Measurements from ENCODE around the gene PREPL. TPM values are rescaled to one million over a fixed set of nuclear protein-coding genes. Genes with fewer than 3 reads are reported as not detected.

The PREPL gene
- polyA plus RNA-seq, 5 donors = 67.3 to 113 (median 106) TPM

DNA sequence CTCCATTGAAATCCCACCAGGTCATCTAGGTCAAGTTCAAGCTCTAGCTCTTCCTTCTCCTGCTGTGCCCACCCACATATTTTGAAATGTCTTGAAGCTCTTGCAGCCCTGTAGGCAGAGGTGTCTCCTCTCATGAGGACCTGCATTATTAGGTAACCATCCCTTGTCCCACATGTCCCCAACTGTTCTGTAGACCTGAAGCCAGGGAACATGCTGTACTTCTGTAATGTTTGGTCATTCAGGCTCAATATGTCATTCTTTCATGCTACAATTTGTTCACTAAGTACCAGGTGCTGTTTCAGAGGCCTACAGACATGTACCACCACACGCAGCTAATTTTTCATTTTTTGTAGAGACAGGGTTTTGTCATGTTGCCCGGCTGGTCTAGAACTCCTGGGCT is 63.9 kb downstream of the PREPL start:
- no peak for DNase-seq

DNA sequence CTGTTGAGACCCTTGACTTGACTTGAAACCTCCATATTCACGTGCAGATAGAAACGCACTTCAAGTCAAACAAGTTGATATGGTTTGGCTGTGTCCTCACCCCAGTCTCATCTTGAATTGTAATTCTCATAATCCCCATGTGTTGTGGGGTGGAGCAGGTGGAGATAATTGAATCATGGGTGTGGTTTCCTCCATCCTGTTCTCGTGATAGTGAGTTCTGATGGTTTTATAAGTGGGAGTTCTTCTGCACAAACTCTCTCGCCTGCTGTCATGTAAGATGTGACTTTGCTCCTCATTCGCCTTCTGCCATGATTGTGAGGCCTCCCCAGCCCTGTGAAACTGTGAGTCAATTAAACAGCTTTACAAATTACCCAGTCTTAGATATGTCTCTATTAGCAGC is 64.6 kb downstream of the PREPL start:
- DNase-seq = no peak

DNA sequence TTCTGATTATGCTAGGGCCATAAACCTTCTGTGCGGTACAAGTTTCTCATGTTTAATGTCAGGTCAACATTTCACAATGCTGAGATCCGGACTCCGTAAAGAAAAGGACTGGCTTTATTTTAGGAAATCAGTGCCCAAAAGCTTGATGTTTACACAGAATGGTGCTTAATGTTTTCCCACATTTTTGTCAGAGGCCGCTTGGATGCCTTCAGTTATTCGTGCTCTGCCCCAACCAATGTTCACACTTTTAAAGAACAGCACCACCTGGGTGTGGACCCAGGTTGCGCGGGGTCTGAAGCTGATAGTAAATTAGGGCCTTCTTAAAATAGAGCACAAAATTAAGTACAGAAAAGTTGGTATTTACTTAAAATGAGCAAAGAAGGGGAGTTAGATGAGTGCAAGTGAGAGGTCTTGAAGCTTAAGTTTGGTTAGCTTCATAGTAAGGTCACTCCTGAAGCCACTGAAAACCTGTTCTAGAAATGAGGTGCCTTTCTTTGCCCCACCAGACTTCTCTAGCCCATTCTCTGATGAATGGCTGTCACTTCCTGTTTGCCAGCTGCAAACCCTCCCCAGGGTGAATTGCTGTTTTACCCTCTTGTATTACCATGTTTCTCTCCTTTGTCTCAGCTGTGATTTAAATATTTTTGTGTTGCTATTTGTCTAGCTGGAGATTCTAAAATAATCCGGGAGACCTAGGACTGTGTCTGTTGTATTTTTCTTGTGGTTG is 65.5 kb downstream of the PREPL start:
- DNase-seq = peak; percentile 10 to 16

DNA sequence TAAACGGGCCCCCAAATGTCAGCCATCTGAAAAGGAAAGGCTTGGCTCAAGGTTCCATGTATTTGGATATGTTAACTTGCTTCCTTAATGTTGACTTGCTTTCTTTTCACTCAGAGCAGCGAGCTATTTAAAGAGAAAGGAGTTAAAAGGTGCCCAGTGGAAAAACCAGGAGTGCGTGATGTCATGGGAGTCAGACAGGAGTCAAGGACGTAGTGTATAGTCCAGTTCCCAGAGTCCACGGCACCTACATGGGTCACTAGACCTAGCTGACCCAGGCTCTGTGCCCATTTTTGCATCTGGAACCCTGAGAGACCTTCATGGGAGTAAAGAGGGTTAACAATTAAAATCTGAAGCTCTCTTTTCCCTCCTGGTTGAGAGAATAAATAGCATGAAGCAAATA is 66.2 kb downstream of the PREPL start:
- DNase-seq = no peak

DNA sequence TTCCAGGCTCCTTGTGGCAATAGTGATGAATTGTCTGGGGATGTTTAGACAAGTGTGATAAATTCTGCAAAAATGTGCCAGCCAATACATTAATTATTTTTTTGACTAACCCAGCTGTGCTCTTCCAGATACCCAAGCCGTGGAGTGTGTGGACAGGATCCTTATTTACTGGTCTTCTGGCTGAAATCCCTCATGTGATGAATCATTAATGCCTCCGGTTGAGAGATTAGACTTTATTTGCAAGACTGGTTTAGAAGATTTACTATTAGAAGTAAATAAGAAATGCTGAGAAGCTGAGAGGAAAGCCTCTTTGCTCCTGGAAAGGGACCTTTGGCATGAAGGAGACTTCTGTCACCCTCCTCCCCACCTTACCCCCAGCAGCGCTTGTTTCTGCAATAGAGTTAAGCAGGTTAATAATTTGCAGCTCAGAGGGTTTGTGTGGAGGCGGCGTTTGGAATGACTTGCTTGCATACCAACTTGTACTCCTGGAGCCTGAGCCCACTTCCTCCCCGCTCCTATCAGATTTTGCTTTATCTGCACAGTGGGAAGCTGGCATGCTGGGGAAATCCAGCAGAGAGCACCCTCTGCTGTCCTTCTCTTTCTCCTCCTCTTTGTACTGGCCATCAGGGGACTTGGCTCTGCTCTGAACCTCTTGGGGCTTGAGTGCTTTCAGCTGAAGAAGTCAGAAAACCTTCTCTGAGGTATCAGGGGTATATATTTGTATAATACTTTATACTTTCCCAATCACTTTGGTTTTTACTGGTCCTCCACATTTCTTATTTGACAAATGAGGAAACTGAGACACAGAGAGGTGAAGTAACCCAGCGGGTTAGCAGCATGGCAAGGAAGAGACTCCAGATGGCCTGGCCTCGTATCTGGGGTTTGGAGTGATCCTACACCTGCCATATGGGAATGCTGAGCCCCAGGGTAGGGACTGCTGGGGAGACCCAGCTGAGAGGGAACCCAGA is 69.7 kb downstream of the PREPL start:
- DNase-seq = peak; percentile 52 to 60

DNA sequence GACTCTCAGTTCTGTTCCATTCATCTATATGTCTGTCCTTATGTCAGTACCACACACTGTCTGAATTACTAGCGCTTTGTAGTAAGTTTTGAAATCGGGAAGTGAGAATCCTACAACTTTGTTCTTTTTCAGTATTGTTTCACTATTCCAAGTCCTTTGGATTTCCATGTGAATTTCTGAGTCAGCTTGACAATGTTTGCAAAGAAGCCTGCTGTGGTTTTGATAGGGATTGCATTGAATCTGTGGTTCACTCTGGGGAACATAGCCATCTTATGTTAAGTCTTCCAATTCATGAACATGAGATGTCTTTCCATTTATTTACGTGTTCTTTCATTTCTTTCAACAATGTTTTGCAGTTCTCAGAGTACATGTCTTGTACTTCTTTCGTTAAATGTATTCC is 71.0 kb downstream of the PREPL start:
- DNase-seq = no peak

DNA sequence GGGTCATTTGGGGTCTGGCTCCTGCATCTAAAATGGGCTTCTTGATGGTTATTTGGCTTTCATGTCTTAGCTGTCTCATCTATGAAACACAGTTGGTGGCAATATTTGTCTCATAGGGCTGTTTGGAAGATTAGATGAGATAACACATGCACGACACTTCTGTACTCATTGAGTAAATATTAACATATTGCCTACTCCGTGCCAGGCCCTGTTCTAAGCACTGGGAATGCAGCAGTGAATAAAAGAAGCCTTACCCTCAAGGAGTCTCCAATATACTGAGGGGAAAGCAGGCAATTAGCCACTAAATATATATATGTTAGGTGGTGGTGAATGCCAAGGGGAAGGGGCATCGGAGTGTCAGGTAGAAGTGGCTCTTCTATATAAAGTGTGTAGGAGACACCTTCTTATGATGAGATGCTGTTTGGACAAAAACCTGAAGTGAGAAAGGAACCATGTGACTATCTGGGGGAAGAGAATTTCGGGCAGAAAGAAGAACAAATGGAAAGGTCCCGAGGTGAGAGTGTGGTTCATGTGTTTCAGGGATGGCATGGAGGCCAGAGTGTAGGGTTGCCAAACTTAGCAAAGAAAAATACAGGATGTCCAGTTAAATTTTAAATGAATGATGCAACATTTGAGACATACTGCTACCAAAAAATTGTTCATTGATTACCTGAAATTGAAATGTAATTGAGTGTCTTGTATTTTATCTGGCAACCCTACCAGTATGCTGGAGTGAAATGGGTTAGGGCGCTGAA is 74.2 kb downstream of the PREPL start:
- DNase-seq = no peak

DNA sequence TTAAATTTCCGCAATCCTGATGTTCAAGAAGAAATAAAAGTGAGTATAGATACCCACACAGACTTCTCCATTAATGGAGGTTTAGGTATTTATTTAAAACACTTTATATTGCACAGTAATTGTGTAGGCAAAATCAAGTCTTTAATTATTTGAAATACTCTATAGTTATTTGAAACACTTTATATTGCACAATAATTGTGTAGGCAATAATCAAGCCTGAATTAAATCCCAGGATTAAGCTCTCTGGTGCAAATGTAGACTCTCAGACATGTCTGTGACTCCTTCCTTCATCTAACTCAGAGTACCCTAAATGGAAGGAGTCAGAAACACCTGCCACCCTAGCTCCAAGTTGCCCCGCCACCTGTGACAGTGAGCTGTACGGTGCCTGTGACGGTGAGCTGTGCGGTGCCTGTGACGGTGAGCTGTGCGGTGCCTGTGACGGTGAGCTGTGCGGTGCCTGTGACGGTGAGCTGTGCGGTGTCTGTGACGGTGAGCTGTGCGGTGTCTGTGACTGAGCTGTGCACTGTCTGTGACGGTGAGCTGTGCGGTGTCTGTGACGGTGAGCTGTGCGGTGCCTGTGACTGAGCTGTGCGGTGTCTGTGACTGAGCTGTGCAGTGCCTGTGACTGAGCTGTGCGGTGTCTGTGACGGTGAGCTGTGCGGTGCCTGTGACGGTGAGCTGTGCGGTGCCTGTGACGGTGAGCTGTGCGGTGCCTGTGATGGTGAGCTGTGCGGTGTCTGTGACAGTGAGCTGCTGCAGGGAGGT is 75.0 kb downstream of the PREPL start:
- DNase-seq = no peak

DNA sequence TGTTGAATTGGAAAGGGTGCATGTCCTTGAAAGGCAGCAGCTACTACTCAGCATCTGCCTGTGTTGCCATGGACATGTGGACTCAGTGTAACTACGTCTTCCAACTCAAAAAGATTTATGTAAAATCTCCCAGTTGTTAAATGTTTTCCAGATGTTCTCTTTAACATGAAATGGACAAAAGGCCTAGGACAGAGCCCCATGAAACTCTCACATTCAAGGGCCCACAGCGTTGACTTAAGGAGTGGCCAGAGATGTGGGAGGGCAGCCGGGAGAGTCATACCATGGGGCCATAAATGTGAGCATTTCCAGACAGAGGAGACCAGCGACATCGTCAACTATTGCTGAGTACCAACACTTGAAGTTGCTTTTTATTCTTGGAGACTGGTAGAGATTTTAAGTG is 76.1 kb downstream of the PREPL start:
- DNase-seq = no peak

DNA sequence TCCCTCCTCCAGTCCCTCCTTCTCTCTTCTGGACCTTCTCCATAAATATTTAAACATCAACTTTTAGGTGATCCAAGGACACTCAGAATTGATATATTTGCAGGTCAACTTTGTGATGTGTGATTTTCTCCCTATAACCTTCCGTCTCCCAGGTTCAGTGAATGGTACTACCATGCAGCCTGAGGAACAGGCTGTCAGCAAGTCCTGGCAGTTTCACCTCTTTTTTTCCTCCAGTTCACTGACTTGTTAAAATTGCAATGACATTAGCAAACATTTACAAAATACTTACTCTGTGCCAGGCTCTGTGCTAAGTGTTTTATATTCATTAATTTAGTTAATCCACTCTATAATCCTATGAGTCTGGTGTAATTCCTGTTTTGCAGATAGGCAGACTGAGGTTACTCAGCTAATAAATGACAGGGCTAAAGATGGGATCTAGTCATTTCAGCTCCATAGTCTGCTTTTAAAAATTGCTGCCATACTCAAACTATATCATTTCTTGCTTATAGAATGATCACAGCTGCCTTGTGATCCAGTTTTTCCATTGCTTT is 78.1 kb downstream of the PREPL start:
- DNase-seq = no peak

DNA sequence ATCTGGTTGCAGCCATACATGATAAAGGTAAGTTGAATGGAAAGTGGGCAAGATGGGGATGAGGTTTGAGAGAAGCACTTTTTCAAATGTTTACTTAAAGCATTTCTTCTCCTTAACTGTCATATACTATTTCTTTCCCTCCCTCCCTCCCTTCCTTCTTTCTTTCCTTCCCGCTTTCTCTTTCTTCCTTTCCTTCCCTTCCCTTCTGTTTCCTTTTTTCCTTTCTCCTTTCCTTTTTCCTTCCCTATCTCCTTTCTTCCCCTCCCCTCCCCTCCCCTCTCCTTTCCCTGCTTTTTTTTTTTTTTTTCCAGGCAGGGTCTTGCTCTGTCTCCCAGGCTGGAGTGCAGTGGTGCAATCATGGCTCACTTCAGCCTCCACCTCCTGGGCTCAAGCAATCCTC is 80.4 kb downstream of the PREPL start:
- no peak for DNase-seq

DNA sequence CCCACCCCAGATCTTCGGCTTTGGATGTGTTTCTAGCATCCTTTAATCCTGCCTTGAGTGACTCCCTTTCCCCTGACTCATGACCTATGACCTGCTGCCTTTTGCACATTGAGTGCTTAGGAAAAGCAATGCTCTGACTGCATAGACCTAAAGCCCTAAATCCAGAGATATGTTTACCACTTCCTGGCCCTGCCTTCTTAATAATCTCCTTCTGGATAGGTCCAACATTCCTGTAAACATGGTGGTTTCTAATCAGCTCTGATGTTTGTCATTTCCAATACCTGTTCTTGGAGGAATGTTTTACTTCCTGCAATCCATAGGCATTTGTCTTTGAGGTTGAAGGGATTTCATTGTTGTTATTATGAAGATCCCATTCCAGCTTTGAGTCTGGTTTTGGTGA is 83.8 kb downstream of the PREPL start:
- DNase-seq = no peak

DNA sequence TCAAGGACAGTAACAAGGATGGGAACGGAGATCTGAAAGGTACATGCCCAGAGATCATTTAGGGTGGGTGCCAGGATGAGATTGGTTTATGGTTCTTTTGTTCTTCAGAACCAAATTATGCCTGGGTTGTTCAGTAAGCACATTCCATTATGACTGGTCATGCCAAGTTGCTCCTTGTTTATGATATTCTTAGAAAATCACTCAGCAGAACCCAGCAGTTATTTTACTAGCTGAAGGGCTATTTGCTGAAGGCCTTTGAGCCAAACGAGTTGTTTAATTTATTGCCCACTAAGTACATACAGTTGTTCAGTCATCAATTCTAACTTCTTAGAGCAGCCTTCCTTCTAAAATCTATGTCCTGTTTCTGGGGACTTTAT is 85.4 kb downstream of the PREPL start:
- DNase-seq = no peak

DNA sequence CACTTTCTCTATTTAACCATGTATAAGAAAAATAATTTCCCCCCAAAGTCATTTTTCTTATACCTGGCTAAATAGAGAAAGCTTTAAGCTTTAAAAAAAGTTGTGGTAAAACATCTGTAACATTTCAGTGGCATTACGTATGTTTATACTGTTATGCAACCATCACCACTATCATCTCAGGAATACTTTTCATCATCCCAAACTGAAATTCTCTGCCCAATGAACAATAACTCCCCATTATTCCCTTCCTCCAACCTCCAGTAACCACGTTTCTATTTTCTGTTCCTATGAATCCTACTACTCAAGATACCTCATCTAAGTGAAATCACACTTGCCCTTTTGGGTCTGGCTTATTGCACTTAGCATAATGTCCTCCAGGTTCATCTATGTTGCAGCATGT is 87.7 kb downstream of the PREPL start:
- DNase-seq = no peak

DNA sequence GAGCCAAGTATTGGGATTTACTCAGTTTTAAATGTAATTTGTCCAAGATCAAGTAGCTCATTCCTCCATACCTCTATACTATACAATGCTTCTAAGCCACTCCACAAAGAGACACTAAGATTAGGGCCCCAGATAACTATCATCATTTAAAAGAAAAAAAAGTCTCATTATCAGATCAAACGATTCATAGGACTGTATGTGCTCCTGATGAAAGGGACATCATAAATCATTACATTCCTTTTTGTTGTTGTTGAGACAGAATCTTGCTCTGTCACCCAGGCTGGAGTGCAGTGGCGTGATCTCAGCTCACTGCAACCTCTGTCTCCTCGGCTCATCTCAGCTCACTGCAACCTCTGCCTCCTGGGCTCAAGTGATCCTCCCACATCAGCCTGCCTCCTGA is 88.2 kb downstream of the PREPL start:
- DNase-seq = no peak

DNA sequence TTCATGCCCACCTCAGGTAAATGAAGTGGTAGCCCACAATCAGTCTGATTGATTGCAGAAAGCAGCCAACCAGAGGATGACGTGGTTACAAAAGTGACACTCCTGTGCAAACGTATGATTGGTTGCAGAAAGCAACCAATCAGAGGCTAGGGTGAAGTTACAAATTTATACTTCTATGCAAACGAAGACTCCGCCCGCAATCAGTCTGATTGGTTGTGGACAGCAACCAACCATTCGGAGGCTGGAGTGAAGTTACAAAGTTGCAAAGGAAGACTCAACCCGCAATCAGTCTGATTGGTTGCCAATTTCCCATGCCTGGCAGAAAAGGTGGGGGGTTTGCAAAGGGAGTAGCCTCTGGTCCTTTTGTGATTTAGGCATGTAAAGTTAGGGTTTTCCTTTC is 90.0 kb downstream of the PREPL start:
- DNase-seq = no peak

DNA sequence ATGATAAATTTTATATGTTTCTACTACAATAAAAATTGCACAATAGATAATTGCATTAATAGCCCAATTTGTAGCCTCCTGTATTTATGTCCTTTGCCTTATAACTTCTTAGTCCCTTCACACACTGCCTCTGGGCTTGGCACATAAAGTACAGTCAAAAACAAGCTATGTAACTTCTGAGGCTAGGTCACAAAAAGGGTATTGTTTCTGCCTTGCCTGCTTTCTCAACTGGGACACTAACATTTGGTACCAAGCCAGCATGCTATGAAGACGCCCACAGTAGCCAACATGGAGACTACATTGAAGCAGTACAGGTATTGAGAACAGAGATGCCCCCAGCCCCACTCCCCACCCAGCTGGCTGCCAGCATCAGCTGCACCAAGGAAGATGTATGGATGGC is 91.5 kb downstream of the PREPL start:
- no peak for DNase-seq

DNA sequence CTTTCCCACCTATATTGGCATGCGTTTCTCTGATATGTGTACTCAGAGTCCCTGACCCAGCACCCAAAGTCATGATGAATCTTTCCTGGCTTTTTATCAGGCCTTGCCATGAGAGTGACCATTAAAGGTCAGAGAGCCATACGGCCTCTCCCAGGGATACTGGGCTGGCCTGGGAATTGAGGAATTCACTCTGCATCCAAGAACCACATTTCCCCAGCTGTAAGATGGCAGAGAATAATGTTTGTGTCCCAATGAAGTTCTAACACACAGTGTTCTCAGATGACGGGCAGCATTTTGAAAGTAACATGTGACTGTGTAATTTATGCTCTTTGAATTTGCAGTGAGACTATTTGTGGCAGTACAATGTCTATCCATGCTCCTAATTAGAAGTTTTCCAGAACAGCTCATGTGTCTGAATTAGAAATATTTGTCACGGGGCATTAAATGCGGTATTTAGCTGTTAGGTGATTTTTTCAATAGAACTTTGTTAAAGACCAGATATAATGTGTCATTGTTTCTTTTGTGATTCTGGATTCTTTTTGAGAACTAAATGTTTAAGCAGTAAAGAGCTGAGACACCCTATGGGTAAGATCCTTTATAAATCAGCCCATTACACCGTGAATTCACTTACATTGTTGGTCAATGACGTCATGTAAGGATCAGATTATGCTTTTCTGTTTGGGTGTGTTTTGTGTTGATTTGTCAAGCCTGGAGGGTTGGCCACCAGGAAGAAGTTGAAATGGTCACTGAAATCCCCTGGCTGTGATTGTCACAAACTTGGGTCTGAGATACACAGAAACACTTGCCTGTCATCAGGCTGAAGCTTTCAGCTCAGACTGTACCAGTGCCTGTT is 93.3 kb downstream of the PREPL start:
- DNase-seq = no peak
